ENCODE measurements around the gene LRP1B.
"Not testable (repeated sequence)": the region's sequence is repeated elsewhere in the genome, so short reads cannot be mapped to it uniquely, and the experiment has no call there.

Gene LRP1B

GRCh38 chr2:140316345-140316744 lies 1814.5 kb downstream of the LRP1B start:
- DNase-seq (ENCODE audit: low read depth in 1 of 2, low spot score in 1 of 2), result no peak

GRCh38 chr2:140311905-140312304 lies 1818.9 kb downstream of the LRP1B start:
- DNase-seq (ENCODE audit: low read depth in 1 of 2, low spot score in 1 of 2), result no peak

GRCh38 chr2:140308706-140309105 lies 1822.1 kb downstream of the LRP1B start:
- DNase-seq (ENCODE audit: low read depth in 1 of 2, low spot score in 1 of 2), result no peak

GRCh38 chr2:140307532-140307931 lies 1823.3 kb downstream of the LRP1B start:
- DNase-seq (ENCODE audit: low read depth in 1 of 2, low spot score in 1 of 2), result no peak

- DNase-seq (ENCODE audit: low read depth in 1 of 2, low spot score in 1 of 2), result no peak
Measured at GRCh38 chr2:140295767-140296166, 1835.0 kb downstream of the LRP1B start.

- DNase-seq (ENCODE audit: low read depth in 1 of 2, low spot score in 1 of 2), result no peak
Measured at GRCh38 chr2:140288726-140289125, 1842.1 kb downstream of the LRP1B start.

- no peak for DNase-seq (ENCODE audit: low read depth in 1 of 2, low spot score in 1 of 2)
Measured at GRCh38 chr2:140288213-140288612, 1842.6 kb downstream of the LRP1B start.

- no peak for DNase-seq (ENCODE audit: low read depth in 1 of 2, low spot score in 1 of 2)
Measured at GRCh38 chr2:140286377-140286776, 1844.4 kb downstream of the LRP1B start.

GRCh38 chr2:140277344-140277743 lies 1853.5 kb downstream of the LRP1B start:
- not testable (repeated sequence) for DNase-seq (ENCODE audit: low read depth in 1 of 2, low spot score in 1 of 2)

GRCh38 chr2:140276661-140277060 lies 1854.2 kb downstream of the LRP1B start:
- no peak for DNase-seq (ENCODE audit: low read depth in 1 of 2, low spot score in 1 of 2)

- DNase-seq (ENCODE audit: low read depth in 1 of 2, low spot score in 1 of 2), result no peak
Measured at GRCh38 chr2:140275427-140275826, 1855.4 kb downstream of the LRP1B start.

- no peak for DNase-seq (ENCODE audit: low read depth in 1 of 2, low spot score in 1 of 2)
Measured at GRCh38 chr2:140274891-140275290, 1855.9 kb downstream of the LRP1B start.

GRCh38 chr2:140273958-140274357 lies 1856.9 kb downstream of the LRP1B start:
- no peak for DNase-seq (ENCODE audit: low read depth in 1 of 2, low spot score in 1 of 2)

- DNase-seq (ENCODE audit: low read depth in 1 of 2, low spot score in 1 of 2), result no peak
Measured at GRCh38 chr2:140273408-140273807, 1857.4 kb downstream of the LRP1B start.

GRCh38 chr2:140270224-140270623 lies 1860.6 kb downstream of the LRP1B start:
- no peak for DNase-seq (ENCODE audit: low read depth in 1 of 2, low spot score in 1 of 2)

- DNase-seq (ENCODE audit: low read depth in 1 of 2, low spot score in 1 of 2), result no peak
Measured at GRCh38 chr2:140269000-140269399, 1861.8 kb downstream of the LRP1B start.

GRCh38 chr2:140262908-140263307 lies 1867.9 kb downstream of the LRP1B start:
- DNase-seq (ENCODE audit: low read depth in 1 of 2, low spot score in 1 of 2), result no peak

- no peak for DNase-seq (ENCODE audit: low read depth in 1 of 2, low spot score in 1 of 2)
Measured at GRCh38 chr2:140257692-140258300, 1873.0 kb downstream of the LRP1B start.

- no peak for DNase-seq (ENCODE audit: low read depth in 1 of 2, low spot score in 1 of 2)
Measured at GRCh38 chr2:140256080-140256479, 1874.7 kb downstream of the LRP1B start.

- DNase-seq (ENCODE audit: low read depth in 1 of 2, low spot score in 1 of 2), result no peak
Measured at GRCh38 chr2:140249821-140250220, 1881.0 kb downstream of the LRP1B start.

GRCh38 chr2:140248623-140249022 lies 1882.2 kb downstream of the LRP1B start:
- no peak for DNase-seq (ENCODE audit: low read depth in 1 of 2, low spot score in 1 of 2)

GRCh38 chr2:140247451-140248195 lies 1883.2 kb downstream of the LRP1B start:
- no peak for DNase-seq (ENCODE audit: low read depth in 1 of 2, low spot score in 1 of 2)

GRCh38 chr2:140246957-140247356 lies 1883.9 kb downstream of the LRP1B start:
- DNase-seq (ENCODE audit: low read depth in 1 of 2, low spot score in 1 of 2), result no peak

All from activated CD4-positive, alpha-beta T cell treated with anti-CD3 and anti-CD28 coated beads, Interleukin-2, amount 50 U/mL, for 24 hours (primary cell).